ENCODE data around the gene HEG1. TPM values are rescaled to one million over a fixed set of nuclear protein-coding genes. Genes with fewer than 3 reads are reported as not detected.
"Not testable (repeated sequence)": the region's sequence is repeated elsewhere in the genome, so short reads cannot be mapped to it uniquely, and the experiment has no call there.

The HEG1 gene
- total RNA-seq, 1 experiment from 2014 or later: 14.6 TPM

DNA sequence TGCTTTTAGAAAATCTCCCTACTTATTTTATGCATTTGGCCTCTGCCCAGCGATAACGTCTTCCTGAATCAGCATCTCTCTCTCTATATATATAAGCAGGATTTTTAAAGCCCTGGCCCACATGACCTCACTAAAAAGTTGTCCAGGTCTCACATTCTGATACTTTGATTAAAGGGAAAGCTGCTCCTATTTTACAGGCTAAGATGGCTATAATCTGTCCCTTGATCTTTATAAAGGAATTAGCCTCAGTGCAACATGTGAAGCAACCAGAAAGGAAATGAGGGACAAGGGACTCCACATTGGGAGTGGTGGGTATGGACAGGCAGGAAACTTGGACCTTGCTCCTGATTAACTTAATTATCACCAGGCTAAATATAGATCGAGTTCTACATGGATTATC lies 95.7 kb downstream of the HEG1 start (continued):
- no peak for TF ChIP-seq USF2 (CRISPR knock-in tag; IDR thresholded peaks at IDR 0.05)

DNA sequence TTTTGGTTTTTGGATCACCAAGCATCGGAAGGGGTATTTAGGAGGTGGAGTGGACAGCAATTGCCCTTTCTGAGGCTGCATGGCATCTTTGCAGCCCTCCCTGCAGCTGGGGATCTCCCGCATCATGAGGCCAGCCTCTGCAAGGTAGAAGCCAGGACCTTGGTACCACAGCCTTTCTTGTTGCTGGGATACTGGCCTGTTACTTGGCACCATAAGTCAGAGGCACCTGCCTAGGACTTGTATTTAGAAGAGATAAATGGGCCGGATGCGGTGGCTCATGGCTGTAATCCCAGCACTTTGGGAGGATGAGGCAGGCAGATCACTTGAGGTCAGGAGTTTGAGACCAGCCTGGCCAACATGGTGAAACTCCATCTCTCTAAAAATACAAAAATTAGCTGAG lies 97.8 kb downstream of the HEG1 start:
- POLR2A ChIA-PET; H3K27ac Mint-ChIP-seq; DNase-seq (ENCODE audit: low spot score); CTCF ChIA-PET; H3K27me3 Mint-ChIP-seq (ENCODE audit: low read depth); H3K36me3 Mint-ChIP-seq; H3K4me3 Mint-ChIP-seq; H3K4me1 Mint-ChIP-seq: not testable (repeated sequence)
- H3K9me3 Mint-ChIP-seq: peaks cover 14% of the 10 kb centered on the region
- ATAC-seq: peak; percentile 24; the same call in 1 of the 2 replicates

DNA sequence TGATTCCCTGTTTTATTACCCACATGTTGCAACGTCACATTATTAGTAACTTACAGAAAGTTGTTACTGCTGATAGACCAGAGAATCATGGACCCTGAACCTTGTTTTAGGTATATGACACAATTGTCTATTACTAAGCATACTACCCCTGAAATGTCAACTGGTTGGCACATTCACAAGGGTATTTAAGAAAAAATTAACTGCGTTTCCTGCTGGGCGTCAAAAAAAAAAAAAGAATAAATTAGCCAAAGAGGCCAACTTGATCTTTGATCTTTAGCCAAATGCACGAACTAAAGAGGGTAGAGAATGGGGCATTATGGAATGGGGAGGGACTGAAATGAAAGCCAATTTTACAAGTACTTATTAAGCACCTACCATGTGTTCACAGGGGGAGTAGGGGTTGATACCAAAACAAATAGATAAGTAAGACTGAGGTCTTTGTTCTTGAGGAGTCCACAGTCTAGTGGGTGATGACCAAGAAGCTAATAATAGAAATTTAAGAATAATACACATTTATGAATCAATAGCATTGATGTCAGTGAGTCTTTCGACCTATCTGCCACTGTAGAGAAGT lies 103.4 kb downstream of the HEG1 start:
- Mint-ChIP-seq H3K27me3 (ENCODE audit: low read depth) (no peaks in the 10 kb centered on the region), H3K27ac (no peak overlapping the region), H3K4me3 (no peak overlapping the region), H3K4me1 (peaks cover 8% of the 10 kb centered on the region; the same call in 1 of the 2 replicates), H3K9me3 (peaks cover 14% of the 10 kb centered on the region), H3K36me3 (no peaks in the 10 kb centered on the region)
- CTCF ChIA-PET: interaction anchor here (1.9 kb wide), 1 partner anchor 23 kb away, joined by 6 read pairs; no protein-coding TSS in a partner anchor
- ATAC-seq (no peak), DNase-seq (ENCODE audit: low spot score) (no peak)
- POLR2A ChIA-PET: no interaction called here
- TF ChIP-seq NFATC4 (CRISPR knock-in tag; IDR thresholded peaks at IDR 0.05): no peak
- TF ChIP-seq HMGA2 (CRISPR knock-in tag; IDR thresholded peaks at IDR 0.05): no peak
- no peak for TF ChIP-seq JUN (CRISPR knock-in tag; IDR thresholded peaks at IDR 0.05)
- TF ChIP-seq, protein P1, sequence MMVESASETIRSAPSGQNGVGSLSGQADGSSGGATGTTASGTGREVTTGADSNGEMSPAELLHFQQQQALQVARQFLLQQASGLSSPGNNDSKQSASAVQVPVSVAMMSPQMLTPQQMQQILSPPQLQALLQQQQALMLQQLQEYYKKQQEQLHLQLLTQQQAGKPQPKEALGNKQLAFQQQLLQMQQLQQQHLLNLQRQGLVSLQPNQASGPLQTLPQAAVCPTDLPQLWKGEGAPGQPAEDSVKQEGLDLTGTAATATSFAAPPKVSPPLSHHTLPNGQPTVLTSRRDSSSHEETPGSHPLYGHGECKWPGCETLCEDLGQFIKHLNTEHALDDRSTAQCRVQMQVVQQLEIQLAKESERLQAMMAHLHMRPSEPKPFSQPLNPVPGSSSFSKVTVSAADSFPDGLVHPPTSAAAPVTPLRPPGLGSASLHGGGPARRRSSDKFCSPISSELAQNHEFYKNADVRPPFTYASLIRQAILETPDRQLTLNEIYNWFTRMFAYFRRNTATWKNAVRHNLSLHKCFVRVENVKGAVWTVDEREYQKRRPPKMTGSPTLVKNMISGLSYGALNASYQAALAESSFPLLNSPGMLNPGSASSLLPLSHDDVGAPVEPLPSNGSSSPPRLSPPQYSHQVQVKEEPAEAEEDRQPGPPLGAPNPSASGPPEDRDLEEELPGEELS (CRISPR knock-in tag; IDR thresholded peaks at IDR 0.05): no peak

- Mint-ChIP-seq H3K27me3 (ENCODE audit: low read depth) (no peaks in the 10 kb centered on the region), H3K36me3 (no peaks in the 10 kb centered on the region), H3K27ac (no peak overlapping the region), H3K4me3 (no peak overlapping the region), H3K9me3 (peaks cover 11% of the 10 kb centered on the region; the same call in 1 of the 2 replicates), H3K4me1 (peaks cover 8% of the 10 kb centered on the region; the same call in 1 of the 2 replicates)
- DNase-seq (ENCODE audit: low spot score) (no peak), ATAC-seq (no peak)
- TF ChIP-seq TCF7 (CRISPR knock-in tag; IDR thresholded peaks at IDR 0.05; ENCODE audit: low read depth) (no peak), CREM (CRISPR knock-in tag; IDR thresholded peaks at IDR 0.05) (no peak)
- ChIA-PET CTCF (no interaction called here), POLR2A (interaction anchor here (0.8 kb wide), 1 partner anchor 1149 kb away, joined by 4 read pairs; no protein-coding TSS in a partner anchor)
These were observed 104.1 kb downstream of the HEG1 start for GRCh38 chr3:124951511-124952281.

- H3K36me3 Mint-ChIP-seq: no peaks in the 10 kb centered on the region
- ATAC-seq (no peak), DNase-seq (ENCODE audit: low spot score) (no peak)
- peaks cover 8% of the 10 kb centered on the region; the same call in 1 of the 2 replicates for H3K4me1 Mint-ChIP-seq
- CTCF ChIA-PET: no interaction called here
- H3K27ac Mint-ChIP-seq: no peak overlapping the region
- H3K4me3 Mint-ChIP-seq: no peak overlapping the region
- H3K27me3 Mint-ChIP-seq (ENCODE audit: low read depth): no peaks in the 10 kb centered on the region
- POLR2A ChIA-PET: no interaction called here
- no peaks in the 10 kb centered on the region for H3K9me3 Mint-ChIP-seq
- no peak for TF ChIP-seq CREM (CRISPR knock-in tag; IDR thresholded peaks at IDR 0.05)
- no peak for TF ChIP-seq NFE2L1 (CRISPR knock-in tag; IDR thresholded peaks at IDR 0.05)
- TF ChIP-seq, protein P2, sequence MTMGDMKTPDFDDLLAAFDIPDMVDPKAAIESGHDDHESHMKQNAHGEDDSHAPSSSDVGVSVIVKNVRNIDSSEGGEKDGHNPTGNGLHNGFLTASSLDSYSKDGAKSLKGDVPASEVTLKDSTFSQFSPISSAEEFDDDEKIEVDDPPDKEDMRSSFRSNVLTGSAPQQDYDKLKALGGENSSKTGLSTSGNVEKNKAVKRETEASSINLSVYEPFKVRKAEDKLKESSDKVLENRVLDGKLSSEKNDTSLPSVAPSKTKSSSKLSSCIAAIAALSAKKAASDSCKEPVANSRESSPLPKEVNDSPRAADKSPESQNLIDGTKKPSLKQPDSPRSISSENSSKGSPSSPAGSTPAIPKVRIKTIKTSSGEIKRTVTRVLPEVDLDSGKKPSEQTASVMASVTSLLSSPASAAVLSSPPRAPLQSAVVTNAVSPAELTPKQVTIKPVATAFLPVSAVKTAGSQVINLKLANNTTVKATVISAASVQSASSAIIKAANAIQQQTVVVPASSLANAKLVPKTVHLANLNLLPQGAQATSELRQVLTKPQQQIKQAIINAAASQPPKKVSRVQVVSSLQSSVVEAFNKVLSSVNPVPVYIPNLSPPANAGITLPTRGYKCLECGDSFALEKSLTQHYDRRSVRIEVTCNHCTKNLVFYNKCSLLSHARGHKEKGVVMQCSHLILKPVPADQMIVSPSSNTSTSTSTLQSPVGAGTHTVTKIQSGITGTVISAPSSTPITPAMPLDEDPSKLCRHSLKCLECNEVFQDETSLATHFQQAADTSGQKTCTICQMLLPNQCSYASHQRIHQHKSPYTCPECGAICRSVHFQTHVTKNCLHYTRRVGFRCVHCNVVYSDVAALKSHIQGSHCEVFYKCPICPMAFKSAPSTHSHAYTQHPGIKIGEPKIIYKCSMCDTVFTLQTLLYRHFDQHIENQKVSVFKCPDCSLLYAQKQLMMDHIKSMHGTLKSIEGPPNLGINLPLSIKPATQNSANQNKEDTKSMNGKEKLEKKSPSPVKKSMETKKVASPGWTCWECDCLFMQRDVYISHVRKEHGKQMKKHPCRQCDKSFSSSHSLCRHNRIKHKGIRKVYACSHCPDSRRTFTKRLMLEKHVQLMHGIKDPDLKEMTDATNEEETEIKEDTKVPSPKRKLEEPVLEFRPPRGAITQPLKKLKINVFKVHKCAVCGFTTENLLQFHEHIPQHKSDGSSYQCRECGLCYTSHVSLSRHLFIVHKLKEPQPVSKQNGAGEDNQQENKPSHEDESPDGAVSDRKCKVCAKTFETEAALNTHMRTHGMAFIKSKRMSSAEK (CRISPR knock-in tag; IDR thresholded peaks at IDR 0.05; ENCODE audit: borderline replicate concordance): no peak
- TF ChIP-seq OVOL2 (CRISPR knock-in tag; IDR thresholded peaks at IDR 0.05; ENCODE audit: borderline replicate concordance): no peak
- TF ChIP-seq, protein P3, sequence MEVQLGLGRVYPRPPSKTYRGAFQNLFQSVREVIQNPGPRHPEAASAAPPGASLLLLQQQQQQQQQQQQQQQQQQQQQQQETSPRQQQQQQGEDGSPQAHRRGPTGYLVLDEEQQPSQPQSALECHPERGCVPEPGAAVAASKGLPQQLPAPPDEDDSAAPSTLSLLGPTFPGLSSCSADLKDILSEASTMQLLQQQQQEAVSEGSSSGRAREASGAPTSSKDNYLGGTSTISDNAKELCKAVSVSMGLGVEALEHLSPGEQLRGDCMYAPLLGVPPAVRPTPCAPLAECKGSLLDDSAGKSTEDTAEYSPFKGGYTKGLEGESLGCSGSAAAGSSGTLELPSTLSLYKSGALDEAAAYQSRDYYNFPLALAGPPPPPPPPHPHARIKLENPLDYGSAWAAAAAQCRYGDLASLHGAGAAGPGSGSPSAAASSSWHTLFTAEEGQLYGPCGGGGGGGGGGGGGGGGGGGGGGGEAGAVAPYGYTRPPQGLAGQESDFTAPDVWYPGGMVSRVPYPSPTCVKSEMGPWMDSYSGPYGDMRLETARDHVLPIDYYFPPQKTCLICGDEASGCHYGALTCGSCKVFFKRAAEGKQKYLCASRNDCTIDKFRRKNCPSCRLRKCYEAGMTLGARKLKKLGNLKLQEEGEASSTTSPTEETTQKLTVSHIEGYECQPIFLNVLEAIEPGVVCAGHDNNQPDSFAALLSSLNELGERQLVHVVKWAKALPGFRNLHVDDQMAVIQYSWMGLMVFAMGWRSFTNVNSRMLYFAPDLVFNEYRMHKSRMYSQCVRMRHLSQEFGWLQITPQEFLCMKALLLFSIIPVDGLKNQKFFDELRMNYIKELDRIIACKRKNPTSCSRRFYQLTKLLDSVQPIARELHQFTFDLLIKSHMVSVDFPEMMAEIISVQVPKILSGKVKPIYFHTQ (CRISPR knock-in tag; IDR thresholded peaks at IDR 0.05): no peak
- TF ChIP-seq NR2C2 (CRISPR knock-in tag; IDR thresholded peaks at IDR 0.05): no peak
- no peak for TF ChIP-seq ETV6 (CRISPR knock-in tag; IDR thresholded peaks at IDR 0.05)
These were observed 105.8 kb downstream of the HEG1 start for GRCh38 chr3:124950026-124950425.
